ENCODE measurements around the gene CHGA.

DNA sequence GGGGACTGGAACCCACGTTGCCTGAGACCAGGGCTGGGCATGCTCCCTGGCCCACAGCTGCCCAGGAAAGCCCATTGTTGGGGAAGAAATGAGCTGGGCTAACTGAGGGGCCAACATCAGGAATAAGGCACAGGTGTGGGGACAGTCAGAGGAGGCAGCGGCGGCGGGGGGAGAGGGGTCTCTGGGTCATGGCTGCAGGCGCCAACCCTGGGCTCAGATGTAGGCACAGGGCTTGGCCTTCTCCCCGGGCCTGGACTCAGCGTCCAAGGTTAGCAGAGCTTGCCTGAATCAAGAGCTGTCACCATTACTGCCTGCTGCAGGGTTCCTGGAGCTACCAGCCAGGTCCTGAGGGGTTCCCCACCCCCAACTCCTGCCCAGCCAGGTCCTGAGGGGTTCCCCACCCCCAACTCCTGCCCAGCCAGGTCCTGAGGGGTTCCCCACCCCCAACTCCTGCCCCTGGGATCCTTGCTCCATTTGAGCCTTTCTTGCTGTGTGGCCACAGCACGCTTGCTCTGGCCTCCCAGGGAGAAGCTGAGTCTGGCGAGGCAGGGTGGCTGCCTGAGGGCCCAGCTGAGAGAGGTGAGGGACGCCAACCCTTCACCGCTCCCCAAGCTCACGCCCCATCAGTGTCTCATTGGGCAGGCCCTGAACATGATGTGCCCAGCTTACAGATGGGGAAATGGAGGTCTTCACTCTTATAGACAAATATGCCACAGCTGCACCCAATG, 6.2 kb downstream of the CHGA start:
- TF ChIP-seq CTCF (IDR thresholded peaks at IDR 0.05) (no peak), POLR2A (IDR thresholded peaks at IDR 0.05) (no peak), POLR2AphosphoS5 (IDR thresholded peaks at IDR 0.05) (no peak)
